ENCODE results near the gene IPO5. TPM values are rescaled to one million over a fixed set of nuclear protein-coding genes. Genes with fewer than 3 reads are reported as not detected.
A peak's percentile ranks its signal among the peaks of the same experiment; 100 is the strongest.

IPO5 gene
- total RNA-seq, 1 experiment from 2014 or later, result 247 TPM

GRCh38 chr13:97976610-97977521 is 23.4 kb downstream of the IPO5 start:
- H3K27me3 Mint-ChIP-seq (ENCODE audit: insufficient read depth, unreplicated experiment), result no peaks in the 10 kb centered on the region
- Histone ChIP-seq H3K9me3 (no peaks in the 10 kb centered on the region), H3K4me1 (peaks cover 26% of the 10 kb centered on the region), H3K36me3 (ENCODE audit: control insufficient read depth, insufficient read depth, low read length) (no peaks in the 10 kb centered on the region), H3K4me3 (ENCODE audit: low read depth, low read length) (peak overlapping the region; percentile 65), H3K27me3 (replicated peaks; ENCODE audit: control insufficient read depth, insufficient read depth, low read length) (no peaks in the 10 kb centered on the region)
- CTCF ChIA-PET, result no interaction called here
- H3K27ac Mint-ChIP-seq (ENCODE audit: unreplicated experiment), result peak overlapping the region; percentile 97
- peaks cover 23% of the 10 kb centered on the region for H3K36me3 Mint-ChIP-seq (ENCODE audit: insufficient read depth, unreplicated experiment)
- H3K4me1 Mint-ChIP-seq (ENCODE audit: low read depth, unreplicated experiment), result peaks cover 6% of the 10 kb centered on the region
- peak; percentile 45 to 46 for DNase-seq
- intact Hi-C loops (cut with micrococcal nuclease; ENCODE audit: unreplicated experiment), result loop anchor here (2.0 kb wide), 1 partner anchor 122 kb away; no protein-coding TSS in a partner anchor
- TF ChIP-seq CTCF (IDR thresholded peaks at IDR 0.05; ENCODE audit: insufficient read depth in 1 of 2, low read depth in 1 of 2, low read length in 1 of 2, severe bottlenecking in 1 of 2, unreplicated experiment in 1 of 2), result no peak
- H3K9me3 Mint-ChIP-seq (ENCODE audit: unreplicated experiment), result no peaks in the 10 kb centered on the region
- no TSS peak for BruUV-seq (replicated peaks)
- H3K4me3 Mint-ChIP-seq (ENCODE audit: unreplicated experiment), result peak overlapping the region; percentile 98
- POLR2A ChIA-PET, result no interaction called here

GRCh38 chr13:97977982-97978381 is 24.5 kb downstream of the IPO5 start:
- CTCF ChIA-PET, result no interaction called here

GRCh38 chr13:97978651-97979050 is 25.2 kb downstream of the IPO5 start:
- no peaks in the 10 kb centered on the region for H3K27me3 ChIP-seq (replicated peaks; ENCODE audit: control insufficient read depth, insufficient read depth, low read length)
- no peaks in the 10 kb centered on the region for H3K9me3 Mint-ChIP-seq (ENCODE audit: unreplicated experiment)
- no TSS peak for BruUV-seq (replicated peaks)
- H3K4me1 ChIP-seq, result peaks cover 24% of the 10 kb centered on the region
- POLR2A ChIA-PET, result interaction anchor here (0.7 kb wide), 1 partner anchor 10 kb away, joined by 3 read pairs; no protein-coding TSS in a partner anchor
- intact Hi-C loops (cut with micrococcal nuclease; ENCODE audit: unreplicated experiment), result no loop called here
- CTCF ChIA-PET, result no interaction called here
- no peak for DNase-seq
- peak overlapping the region; percentile 98 for H3K4me3 Mint-ChIP-seq (ENCODE audit: unreplicated experiment)
- H3K4me3 ChIP-seq (ENCODE audit: low read depth, low read length), result no peak overlapping the region
- H3K9me3 ChIP-seq, result no peaks in the 10 kb centered on the region
- no peaks in the 10 kb centered on the region for H3K36me3 ChIP-seq (ENCODE audit: control insufficient read depth, insufficient read depth, low read length)
- H3K4me1 Mint-ChIP-seq (ENCODE audit: low read depth, unreplicated experiment), result peaks cover 6% of the 10 kb centered on the region
- no peak for TF ChIP-seq CTCF (IDR thresholded peaks at IDR 0.05; ENCODE audit: insufficient read depth in 1 of 2, low read depth in 1 of 2, low read length in 1 of 2, severe bottlenecking in 1 of 2, unreplicated experiment in 1 of 2)
- no peak overlapping the region for H3K27ac Mint-ChIP-seq (ENCODE audit: unreplicated experiment)
- no peaks in the 10 kb centered on the region for H3K27me3 Mint-ChIP-seq (ENCODE audit: insufficient read depth, unreplicated experiment)
- H3K36me3 Mint-ChIP-seq (ENCODE audit: insufficient read depth, unreplicated experiment), result peaks cover 41% of the 10 kb centered on the region

More at GRCh38 chr13:97977982-97978381, 24.5 kb downstream of the IPO5 start:
- Mint-ChIP-seq H3K36me3 (ENCODE audit: insufficient read depth, unreplicated experiment) (peaks cover 34% of the 10 kb centered on the region), H3K9me3 (ENCODE audit: unreplicated experiment) (no peaks in the 10 kb centered on the region), H3K27me3 (ENCODE audit: insufficient read depth, unreplicated experiment) (no peaks in the 10 kb centered on the region), H3K27ac (ENCODE audit: unreplicated experiment) (no peak overlapping the region), H3K4me1 (ENCODE audit: low read depth, unreplicated experiment) (peaks cover 6% of the 10 kb centered on the region), H3K4me3 (ENCODE audit: unreplicated experiment) (peak overlapping the region; percentile 98)
- no peak for DNase-seq
- POLR2A ChIA-PET, result no interaction called here
- BruUV-seq (replicated peaks), result no TSS peak
- H3K4me1 ChIP-seq, result peaks cover 24% of the 10 kb centered on the region
- no peaks in the 10 kb centered on the region for H3K9me3 ChIP-seq
- no peaks in the 10 kb centered on the region for H3K36me3 ChIP-seq (ENCODE audit: control insufficient read depth, insufficient read depth, low read length)
- peak overlapping the region; percentile 65 for H3K4me3 ChIP-seq (ENCODE audit: low read depth, low read length)
- intact Hi-C loops (cut with micrococcal nuclease; ENCODE audit: unreplicated experiment), result loop anchor here (2.0 kb wide), 1 partner anchor 123 kb away; no protein-coding TSS in a partner anchor
- no peaks in the 10 kb centered on the region for H3K27me3 ChIP-seq (replicated peaks; ENCODE audit: control insufficient read depth, insufficient read depth, low read length)
- TF ChIP-seq CTCF (IDR thresholded peaks at IDR 0.05; ENCODE audit: insufficient read depth in 1 of 2, low read depth in 1 of 2, low read length in 1 of 2, severe bottlenecking in 1 of 2, unreplicated experiment in 1 of 2), result no peak

Measured in Caco-2 (cell line).